Osteocyte (in vitro differentiated cells): ENCODE results near the gene ATG5. TPM values are rescaled to one million over a fixed set of nuclear protein-coding genes. Genes with fewer than 3 reads are reported as not detected.

Experiments
- DNase-seq: peaks from one replicate; pipeline ENCODE4 v3.0.0; 2021; ENCODE audit warnings: mixed read lengths; ENCODE audit not compliant: unreplicated experiment; ENCODE audit errors: extremely low spot score
- H3K27ac Mint-ChIP-seq: one replicate; pipeline ENCODE4 v1.8.0; 2021; ENCODE audit warnings: mild to moderate bottlenecking, mixed read lengths; ENCODE audit not compliant: unreplicated experiment
- H3K27me3 Mint-ChIP-seq: one replicate; pipeline ENCODE4 v1.8.0; 2021; ENCODE audit warnings: mixed read lengths; ENCODE audit not compliant: unreplicated experiment
- H3K36me3 Mint-ChIP-seq: one replicate; pipeline ENCODE4 v1.8.0; 2021; ENCODE audit warnings: mixed read lengths; ENCODE audit not compliant: unreplicated experiment
- H3K4me1 Mint-ChIP-seq: one replicate; pipeline ENCODE4 v1.8.0; 2021; ENCODE audit warnings: mixed read lengths; ENCODE audit not compliant: unreplicated experiment
- H3K4me3 Mint-ChIP-seq: one replicate; pipeline ENCODE4 v1.8.0; 2021; ENCODE audit warnings: mild to moderate bottlenecking, moderate library complexity, mixed read lengths; ENCODE audit not compliant: unreplicated experiment
- H3K9me3 Mint-ChIP-seq: one replicate; pipeline ENCODE4 v1.8.0; 2021; ENCODE audit warnings: mixed read lengths; ENCODE audit not compliant: unreplicated experiment
- total RNA-seq: library from RNA; stranded (reverse); gene quantifications from 2 replicates; pipeline ENCODE4 v1.2.1, GENCODE V29; 2021
- TF ChIP-seq, protein P1 (sequence below): fragments of 200-600 bp; sonication (generic); IDR thresholded peaks from 2 replicates; pipeline ENCODE4 v1.5.0; 2021; ENCODE audit warnings: antibody characterized with exemption, mild to moderate bottlenecking, moderate library complexity

Gene ATG5
- total RNA-seq, 1 donor from 2014 or later = 26.0 TPM

DNA sequence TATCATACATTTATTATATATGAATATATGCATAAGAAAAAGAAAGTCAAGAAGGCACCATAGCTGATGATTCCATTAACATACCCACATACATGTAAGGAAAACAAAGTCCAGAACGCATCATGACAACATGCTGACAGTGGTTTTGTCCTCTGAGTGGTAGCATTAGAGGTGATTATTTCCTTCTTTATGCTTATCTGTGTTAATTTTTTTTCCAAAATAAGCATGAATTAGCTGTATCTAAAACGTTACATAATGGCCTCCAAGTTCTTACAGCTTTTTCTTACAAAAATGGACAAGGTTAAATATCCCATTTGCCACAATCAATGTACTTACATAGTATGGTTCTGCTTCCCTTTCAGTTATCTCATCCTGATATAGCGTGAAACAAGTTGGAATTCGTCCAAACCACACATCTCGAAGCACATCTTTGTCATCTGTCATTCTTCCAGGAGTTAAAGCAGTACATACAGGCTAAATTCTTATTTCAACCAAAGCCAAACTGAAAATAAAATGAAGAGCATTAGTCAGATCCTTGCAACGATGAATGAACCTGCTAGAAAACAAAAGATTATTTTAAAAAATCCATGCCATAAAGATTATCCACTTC is 9.7 kb downstream of the ATG5 start:
- peaks cover 17% of the 10 kb centered on the region for H3K36me3 Mint-ChIP-seq
- no peak for DNase-seq
- no peak overlapping the region for H3K4me3 Mint-ChIP-seq
- H3K27me3 Mint-ChIP-seq = no peaks in the 10 kb centered on the region
- H3K9me3 Mint-ChIP-seq = no peaks in the 10 kb centered on the region
- TF ChIP-seq, protein P1, sequence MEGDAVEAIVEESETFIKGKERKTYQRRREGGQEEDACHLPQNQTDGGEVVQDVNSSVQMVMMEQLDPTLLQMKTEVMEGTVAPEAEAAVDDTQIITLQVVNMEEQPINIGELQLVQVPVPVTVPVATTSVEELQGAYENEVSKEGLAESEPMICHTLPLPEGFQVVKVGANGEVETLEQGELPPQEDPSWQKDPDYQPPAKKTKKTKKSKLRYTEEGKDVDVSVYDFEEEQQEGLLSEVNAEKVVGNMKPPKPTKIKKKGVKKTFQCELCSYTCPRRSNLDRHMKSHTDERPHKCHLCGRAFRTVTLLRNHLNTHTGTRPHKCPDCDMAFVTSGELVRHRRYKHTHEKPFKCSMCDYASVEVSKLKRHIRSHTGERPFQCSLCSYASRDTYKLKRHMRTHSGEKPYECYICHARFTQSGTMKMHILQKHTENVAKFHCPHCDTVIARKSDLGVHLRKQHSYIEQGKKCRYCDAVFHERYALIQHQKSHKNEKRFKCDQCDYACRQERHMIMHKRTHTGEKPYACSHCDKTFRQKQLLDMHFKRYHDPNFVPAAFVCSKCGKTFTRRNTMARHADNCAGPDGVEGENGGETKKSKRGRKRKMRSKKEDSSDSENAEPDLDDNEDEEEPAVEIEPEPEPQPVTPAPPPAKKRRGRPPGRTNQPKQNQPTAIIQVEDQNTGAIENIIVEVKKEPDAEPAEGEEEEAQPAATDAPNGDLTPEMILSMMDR = no peak
- peaks cover 32% of the 10 kb centered on the region for H3K4me1 Mint-ChIP-seq
- no peak overlapping the region for H3K27ac Mint-ChIP-seq

DNA sequence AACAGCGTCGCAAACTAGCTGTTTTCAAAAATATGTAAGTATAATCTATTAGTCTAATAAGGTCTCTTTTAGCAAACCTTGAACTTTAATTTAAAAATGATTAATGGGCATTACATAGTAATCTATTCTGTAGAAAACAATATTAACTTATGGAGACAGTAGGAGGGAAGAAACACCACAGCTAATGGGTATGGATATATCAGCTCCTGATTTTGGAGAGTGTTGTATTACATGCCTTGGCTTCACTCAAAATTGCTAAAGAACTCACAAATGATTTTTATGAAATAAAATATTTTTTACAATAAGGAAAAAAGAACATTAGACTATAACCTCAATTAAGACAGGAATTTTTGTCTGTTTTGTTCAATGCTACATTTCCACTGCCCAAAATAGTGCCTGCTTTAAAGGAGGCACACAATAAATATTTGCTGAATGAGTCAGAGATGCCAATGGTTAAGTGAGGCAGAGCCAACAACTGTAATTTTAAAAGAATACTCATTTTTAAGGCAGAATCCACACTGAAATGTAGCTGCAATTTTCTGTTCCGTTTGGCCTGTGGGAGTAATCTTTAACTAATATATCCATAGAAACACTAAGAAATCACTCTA is 15.7 kb downstream of the ATG5 start:
- Mint-ChIP-seq H3K27ac (peak overlapping the region; percentile 69), H3K9me3 (no peaks in the 10 kb centered on the region), H3K36me3 (peaks cover 25% of the 10 kb centered on the region), H3K4me3 (peak overlapping the region; percentile 34), H3K27me3 (no peaks in the 10 kb centered on the region), H3K4me1 (peaks cover 44% of the 10 kb centered on the region)
- TF ChIP-seq, protein P1 = no peak
- no peak for DNase-seq

DNA sequence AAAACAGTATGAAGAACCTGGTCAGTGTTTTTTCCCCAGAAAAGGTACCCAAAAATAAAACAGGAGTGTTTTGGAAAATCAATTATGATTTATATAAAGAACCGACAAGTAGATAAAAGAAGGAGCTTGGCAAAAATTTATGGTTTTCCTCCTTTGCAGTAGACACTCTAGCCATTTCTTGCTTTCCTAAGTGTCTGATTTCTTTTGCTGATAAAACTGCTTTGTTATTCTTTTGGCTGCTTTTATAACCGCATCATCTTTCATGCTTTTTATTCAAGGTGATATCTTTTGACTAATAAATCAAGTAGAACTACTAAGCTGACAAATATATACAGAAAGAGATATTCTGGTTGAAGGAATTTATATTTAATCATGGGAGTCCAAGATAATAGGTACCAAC is 16.6 kb downstream of the ATG5 start:
- Mint-ChIP-seq H3K4me1 (peaks cover 44% of the 10 kb centered on the region), H3K27me3 (no peaks in the 10 kb centered on the region), H3K4me3 (no peak overlapping the region), H3K9me3 (no peaks in the 10 kb centered on the region), H3K27ac (peak overlapping the region; percentile 69), H3K36me3 (peaks cover 25% of the 10 kb centered on the region)
- TF ChIP-seq, protein P1 = no peak
- no peak for DNase-seq

DNA sequence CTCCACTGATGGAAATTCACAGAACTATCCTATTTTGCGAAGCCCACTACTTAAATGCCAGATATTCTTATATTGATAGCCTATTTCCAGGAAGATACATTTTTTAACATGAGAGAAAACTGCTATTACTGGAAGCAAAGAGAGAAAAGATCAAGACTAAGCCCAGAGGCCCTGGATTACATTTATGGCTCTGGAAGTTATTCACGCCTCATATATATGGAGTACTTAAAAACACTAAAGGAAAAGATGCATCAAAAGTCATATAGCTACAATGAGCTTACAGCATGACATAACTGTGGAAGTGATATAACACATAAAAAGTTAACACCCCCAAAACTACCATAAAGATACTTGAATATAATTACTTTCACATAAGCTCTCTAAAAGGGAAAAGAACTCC is 19.8 kb downstream of the ATG5 start:
- H3K4me3 Mint-ChIP-seq = no peak overlapping the region
- no peaks in the 10 kb centered on the region for H3K9me3 Mint-ChIP-seq
- TF ChIP-seq, protein P1 = no peak
- no peaks in the 10 kb centered on the region for H3K27me3 Mint-ChIP-seq
- H3K27ac Mint-ChIP-seq = no peak overlapping the region
- H3K4me1 Mint-ChIP-seq = peaks cover 21% of the 10 kb centered on the region
- H3K36me3 Mint-ChIP-seq = peaks cover 14% of the 10 kb centered on the region
- DNase-seq = no peak

DNA sequence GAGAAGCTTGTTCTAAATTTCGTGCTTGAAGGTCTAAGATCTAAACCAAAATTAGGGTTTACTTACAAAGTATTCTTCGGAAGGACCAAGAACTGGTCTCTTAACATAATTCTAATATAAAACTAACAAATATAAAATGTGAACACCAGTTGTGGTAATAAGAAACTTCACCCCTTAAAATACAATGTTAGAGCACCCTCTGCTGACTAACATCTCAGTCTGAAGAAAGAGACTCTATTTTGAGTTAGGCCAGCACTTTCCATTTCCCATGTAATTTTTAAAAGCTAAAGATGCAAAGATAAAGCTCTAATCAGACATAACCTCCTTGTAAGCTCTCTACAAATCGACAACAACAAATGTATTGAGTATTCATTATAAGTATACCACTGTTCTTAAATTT is 24.6 kb downstream of the ATG5 start:
- Mint-ChIP-seq H3K27me3 (no peaks in the 10 kb centered on the region), H3K9me3 (no peaks in the 10 kb centered on the region), H3K27ac (no peak overlapping the region), H3K36me3 (peaks cover 3% of the 10 kb centered on the region), H3K4me3 (no peak overlapping the region), H3K4me1 (peaks cover 3% of the 10 kb centered on the region)
- TF ChIP-seq, protein P1 = peak; percentile 72
- DNase-seq = no peak
